ENCODE results near the gene MARK1.

DNA sequence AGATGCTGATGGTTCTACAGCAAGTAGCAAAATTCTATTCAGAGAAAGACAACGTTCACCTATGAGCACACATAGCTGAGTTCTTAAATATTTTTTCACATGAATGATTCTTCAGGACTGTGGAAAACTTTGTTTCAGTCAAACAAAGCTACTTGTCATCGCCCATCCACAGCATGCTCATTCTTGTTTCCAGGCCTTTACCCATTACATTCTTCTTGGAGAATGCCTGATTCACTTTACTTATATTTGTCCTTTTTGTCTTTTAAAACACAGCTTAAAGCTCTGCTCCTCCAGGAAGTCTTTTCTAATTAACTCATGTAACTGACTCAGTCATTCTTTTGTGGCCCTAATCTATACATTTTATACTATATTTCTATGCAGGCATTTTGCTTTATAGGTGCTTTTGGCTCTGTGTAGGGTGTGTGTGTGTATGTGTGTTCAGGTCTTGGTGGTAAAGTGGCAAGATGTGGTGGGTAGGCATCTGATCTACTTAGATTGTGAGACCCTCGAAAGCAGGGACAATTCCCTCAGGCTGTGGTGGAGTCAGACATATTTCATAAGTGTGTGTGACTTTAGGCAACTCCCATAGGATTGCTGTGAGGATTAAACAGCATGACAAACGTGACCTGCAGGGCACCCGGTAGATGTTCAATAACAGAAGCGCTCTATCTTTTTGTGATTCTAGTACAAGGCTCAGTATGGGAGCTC lies 11.8 kb upstream of the MARK1 start:
- TF ChIP-seq EP300 (IDR thresholded peaks at IDR 0.05) (no peak), POLR2A (IDR thresholded peaks at IDR 0.05) (no peak)
- TF ChIP-seq, protein P1, sequence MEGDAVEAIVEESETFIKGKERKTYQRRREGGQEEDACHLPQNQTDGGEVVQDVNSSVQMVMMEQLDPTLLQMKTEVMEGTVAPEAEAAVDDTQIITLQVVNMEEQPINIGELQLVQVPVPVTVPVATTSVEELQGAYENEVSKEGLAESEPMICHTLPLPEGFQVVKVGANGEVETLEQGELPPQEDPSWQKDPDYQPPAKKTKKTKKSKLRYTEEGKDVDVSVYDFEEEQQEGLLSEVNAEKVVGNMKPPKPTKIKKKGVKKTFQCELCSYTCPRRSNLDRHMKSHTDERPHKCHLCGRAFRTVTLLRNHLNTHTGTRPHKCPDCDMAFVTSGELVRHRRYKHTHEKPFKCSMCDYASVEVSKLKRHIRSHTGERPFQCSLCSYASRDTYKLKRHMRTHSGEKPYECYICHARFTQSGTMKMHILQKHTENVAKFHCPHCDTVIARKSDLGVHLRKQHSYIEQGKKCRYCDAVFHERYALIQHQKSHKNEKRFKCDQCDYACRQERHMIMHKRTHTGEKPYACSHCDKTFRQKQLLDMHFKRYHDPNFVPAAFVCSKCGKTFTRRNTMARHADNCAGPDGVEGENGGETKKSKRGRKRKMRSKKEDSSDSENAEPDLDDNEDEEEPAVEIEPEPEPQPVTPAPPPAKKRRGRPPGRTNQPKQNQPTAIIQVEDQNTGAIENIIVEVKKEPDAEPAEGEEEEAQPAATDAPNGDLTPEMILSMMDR (IDR thresholded peaks at IDR 0.05), result no peak

Measured in sigmoid colon (tissue), 4 donors.